Muscle layer of duodenum (tissue), 2 donors: ENCODE results near the gene ANKLE2.
"Not testable (repeated sequence)": the region's sequence is repeated elsewhere in the genome, so short reads cannot be mapped to it uniquely, and the experiment has no call there.

Source experiments
- H3K27ac ChIP-seq: one replicate; pipeline ENCODE4 v1.7.0; 2013; ENCODE audit warnings: mild to moderate bottlenecking, low read length
- H3K27me3 ChIP-seq: one replicate; pipeline ENCODE4 v1.7.0; 2013; ENCODE audit warnings: low read depth, mild to moderate bottlenecking, control low read depth, low read length
- H3K36me3 ChIP-seq, 2 donors: one replicate each; pipeline ENCODE4 v1.7.0; 2013; ENCODE audit warnings: low read length in 2 of 2, control low read depth in 1 of 2, mild to moderate bottlenecking in 1 of 2; ENCODE audit not compliant: insufficient read depth in 2 of 2, control insufficient read depth in 1 of 2
- H3K4me1 ChIP-seq, 2 donors: one replicate each; pipeline ENCODE4 v1.7.0; 2013; ENCODE audit warnings: low read length in 2 of 2, mild to moderate bottlenecking in 2 of 2, control low read depth in 1 of 2, moderate library complexity in 1 of 2; ENCODE audit not compliant: insufficient read depth in 2 of 2, control insufficient read depth in 1 of 2
- H3K4me3 ChIP-seq, 2 donors: one replicate each; pipeline ENCODE4 v1.7.0; 2013; ENCODE audit warnings: low read length in 2 of 2, low read depth in 1 of 2, mild to moderate bottlenecking in 1 of 2
- H3K9me3 ChIP-seq, 2 donors: one replicate each; pipeline ENCODE4 v1.7.0; 2013; ENCODE audit warnings: low read length in 2 of 2, control low read depth in 1 of 2, mild to moderate bottlenecking in 1 of 2; ENCODE audit not compliant: control insufficient read depth in 1 of 2
- donor health status: healthy.

Gene ANKLE2

DNA sequence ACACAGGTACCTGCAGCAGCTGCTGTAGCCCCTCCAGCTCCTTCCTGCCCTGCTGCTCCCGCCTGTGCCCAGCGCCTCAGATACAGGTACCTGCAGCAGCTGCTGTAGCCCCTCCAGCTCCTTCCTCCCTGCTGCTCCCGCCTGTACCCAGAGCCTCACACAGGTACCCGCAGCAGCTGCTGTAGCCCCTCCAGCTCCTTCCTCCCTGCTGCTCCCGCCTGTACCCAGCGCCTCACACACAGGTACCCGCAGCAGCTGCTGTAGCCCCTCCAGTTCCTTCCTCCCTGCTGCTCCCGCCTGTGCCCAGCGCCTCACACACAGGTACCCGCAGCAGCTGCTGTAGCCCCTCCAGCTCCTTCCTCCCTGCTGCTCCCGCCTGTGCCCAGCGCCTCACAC, 14.6 kb upstream of the ANKLE2 start:
- Histone ChIP-seq H3K4me1 (peaks cover 0 to 21% of the 10 kb centered on the region in 2 donors), H3K36me3 (peaks cover 41 to 66% of the 10 kb centered on the region in 2 donors)
- H3K9me3 ChIP-seq, H3K27ac ChIP-seq, H3K4me3 ChIP-seq, H3K27me3 ChIP-seq: not testable (repeated sequence)

DNA sequence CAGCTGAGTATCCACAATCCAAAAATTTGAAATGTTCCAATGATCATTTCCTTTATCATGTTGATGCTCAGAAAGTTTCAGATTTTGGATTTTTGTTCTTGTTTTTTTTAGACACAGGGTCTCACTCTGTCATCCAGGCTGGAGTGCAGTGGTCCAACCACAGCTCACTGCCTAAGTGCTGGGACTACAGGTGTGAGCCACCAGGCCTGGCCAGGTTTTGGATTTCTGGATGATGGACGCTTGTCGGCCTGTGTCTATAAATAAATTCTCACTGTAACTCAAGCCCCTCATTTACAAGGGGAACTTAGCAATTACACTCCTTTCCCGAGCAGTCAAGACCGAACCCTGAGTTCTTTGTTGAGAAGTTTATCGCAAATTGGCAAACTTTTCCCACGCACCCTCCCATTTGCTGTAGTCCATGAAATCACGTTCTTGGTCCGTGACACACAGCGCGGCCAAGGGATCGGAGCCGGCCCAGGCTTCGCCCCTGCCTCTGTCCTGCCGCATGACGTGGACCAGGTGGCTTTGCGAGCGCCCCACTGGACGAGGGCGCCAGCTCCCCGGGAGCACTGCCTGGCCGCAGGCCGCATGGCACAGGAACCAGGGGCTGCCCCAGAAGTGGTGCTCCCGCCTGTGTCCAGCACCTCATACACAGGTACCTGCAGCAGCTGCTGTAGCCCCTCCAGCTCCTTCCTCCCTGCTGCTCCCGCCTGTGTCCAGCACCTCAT, 14.0 kb upstream of the ANKLE2 start:
- H3K9me3 ChIP-seq: no peaks in the 10 kb centered on the region
- H3K4me3 ChIP-seq: no peak overlapping the region
- no peaks in the 10 kb centered on the region for H3K27me3 ChIP-seq
- H3K27ac ChIP-seq: no peak overlapping the region
- peaks cover 39 to 61% of the 10 kb centered on the region in 2 donors for H3K36me3 ChIP-seq
- peaks cover 0 to 21% of the 10 kb centered on the region in 2 donors for H3K4me1 ChIP-seq

DNA sequence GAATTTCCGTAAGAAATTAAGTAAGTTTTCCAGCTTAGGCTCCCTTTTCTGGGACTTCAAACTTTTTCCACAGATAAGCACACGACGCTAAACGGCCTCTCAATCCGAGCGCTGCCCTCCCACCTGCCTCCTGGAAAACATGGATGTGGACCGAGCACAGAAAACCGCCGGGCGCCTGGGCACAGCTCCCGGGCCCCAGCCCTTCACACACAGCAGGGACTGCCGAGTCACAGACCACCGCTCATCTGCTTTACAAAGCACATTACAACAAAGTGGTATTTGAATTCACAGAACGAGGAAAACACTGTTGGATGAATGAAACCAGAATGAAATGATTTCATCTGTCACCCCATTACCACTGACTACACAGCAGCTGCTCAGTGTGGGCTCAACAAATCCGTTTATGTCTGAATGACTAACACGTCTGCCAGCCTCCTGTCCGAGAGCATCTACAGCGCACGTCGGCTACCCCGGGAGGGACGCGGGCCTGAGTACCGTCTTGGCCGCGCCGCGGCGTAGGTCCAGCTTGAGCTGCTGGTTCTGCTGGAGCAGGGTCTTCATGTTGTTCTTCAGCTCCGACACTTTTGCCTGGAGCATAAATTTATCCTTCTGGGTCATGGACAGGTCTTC, 13.1 kb upstream of the ANKLE2 start:
- Histone ChIP-seq H3K4me3 (no peak overlapping the region), H3K4me1 (peaks cover 0 to 21% of the 10 kb centered on the region in 2 donors), H3K27me3 (no peaks in the 10 kb centered on the region), H3K9me3 (no peaks in the 10 kb centered on the region), H3K27ac (no peak overlapping the region), H3K36me3 (peaks cover 31 to 58% of the 10 kb centered on the region in 2 donors)

DNA sequence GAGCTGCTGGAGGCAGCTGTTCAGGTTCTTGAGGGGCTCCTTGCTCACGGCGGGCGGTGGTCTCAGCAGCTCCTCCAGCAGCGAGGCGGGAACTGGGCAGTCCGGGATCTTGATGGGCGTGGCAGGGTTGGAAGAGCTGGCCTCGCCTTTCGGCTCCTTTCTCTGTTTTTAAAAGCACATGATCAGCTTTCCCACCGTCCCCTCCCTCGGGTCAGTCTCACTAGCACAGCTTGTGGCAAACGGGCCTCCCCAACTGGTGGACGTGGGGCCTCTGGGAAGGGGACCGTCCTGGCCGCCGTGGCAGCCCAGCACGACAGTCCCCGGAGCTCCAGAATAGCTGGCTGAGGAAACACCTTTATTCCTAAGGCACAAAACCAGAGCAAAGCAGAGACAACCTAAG, 12.5 kb upstream of the ANKLE2 start:
- H3K27me3 ChIP-seq: no peaks in the 10 kb centered on the region
- no peak overlapping the region for H3K27ac ChIP-seq
- no peaks in the 10 kb centered on the region for H3K9me3 ChIP-seq
- H3K36me3 ChIP-seq: peaks cover 26 to 54% of the 10 kb centered on the region in 2 donors
- no peak overlapping the region for H3K4me3 ChIP-seq
- peaks cover 0 to 21% of the 10 kb centered on the region in 2 donors for H3K4me1 ChIP-seq

DNA sequence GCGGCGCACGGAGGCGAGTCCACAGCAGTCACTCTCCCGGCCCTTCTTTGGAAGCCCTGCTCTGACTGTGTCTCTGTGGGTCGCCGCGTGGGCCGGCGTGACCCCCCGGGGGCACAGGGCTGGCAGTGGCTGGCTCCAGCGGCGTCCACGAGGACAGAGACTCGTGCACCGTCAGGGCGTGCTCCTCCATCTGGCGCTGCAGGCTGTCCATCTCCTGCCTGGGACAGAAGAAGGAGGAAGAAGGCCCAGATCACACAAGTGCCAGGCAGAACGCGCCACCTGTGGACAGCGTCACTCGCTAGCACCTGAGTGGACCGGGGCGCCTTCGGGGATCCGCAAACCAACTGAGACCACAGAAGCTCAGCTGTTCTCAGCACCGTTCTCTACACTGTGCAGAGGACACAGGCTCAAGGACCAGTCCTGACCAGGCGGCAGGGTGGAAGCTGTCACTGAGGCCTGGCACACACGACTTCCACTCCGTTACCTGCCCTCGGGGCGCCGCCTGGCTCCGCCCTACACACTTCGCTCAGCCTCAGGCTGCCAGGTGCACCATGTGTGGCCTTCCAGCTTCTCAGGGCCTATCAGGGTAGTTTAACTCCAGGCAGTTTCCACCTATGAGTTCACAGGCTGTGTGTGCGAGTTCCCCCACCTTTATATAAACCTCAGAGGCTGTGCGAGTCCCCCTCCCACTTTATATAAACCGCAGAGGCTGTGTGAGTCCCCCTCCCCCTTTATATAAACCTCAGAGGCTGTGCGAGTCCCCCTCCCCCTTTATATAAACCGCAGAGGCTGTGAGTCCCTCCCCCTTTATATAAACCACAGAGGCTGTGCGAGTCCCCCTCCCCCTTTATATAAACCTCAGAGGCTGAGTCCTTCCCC, 11.7 kb upstream of the ANKLE2 start:
- Histone ChIP-seq H3K27me3 (no peaks in the 10 kb centered on the region), H3K9me3 (no peaks in the 10 kb centered on the region), H3K36me3 (peaks cover 26 to 54% of the 10 kb centered on the region in 2 donors), H3K4me1 (peaks cover 0 to 21% of the 10 kb centered on the region in 2 donors), H3K27ac (no peak overlapping the region), H3K4me3 (no peak overlapping the region)

DNA sequence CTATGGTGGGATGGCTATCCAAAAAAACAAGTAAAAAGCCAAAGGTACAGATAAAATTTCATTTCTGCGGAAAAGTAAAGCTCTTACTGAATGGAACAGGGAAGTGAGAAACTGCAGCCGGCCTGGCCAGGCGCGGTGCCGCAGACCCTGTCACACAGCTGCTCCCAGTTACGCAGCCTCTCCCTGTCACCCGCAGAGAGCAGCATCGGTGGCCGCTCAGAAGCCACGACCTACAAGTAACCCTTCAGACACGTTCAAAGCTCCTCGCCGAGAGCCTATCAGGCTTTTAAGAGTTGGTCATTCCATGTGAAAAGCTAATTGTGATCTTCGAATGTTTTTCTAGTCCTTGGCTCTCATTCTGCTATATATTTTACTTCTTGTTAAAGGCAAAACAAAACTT, 11.0 kb upstream of the ANKLE2 start:
- no peaks in the 10 kb centered on the region for H3K27me3 ChIP-seq
- H3K9me3 ChIP-seq: no peaks in the 10 kb centered on the region
- H3K27ac ChIP-seq: no peak overlapping the region
- no peak overlapping the region for H3K4me3 ChIP-seq
- peaks cover 24 to 52% of the 10 kb centered on the region in 2 donors for H3K36me3 ChIP-seq
- peaks cover 0 to 20% of the 10 kb centered on the region in 2 donors for H3K4me1 ChIP-seq

DNA sequence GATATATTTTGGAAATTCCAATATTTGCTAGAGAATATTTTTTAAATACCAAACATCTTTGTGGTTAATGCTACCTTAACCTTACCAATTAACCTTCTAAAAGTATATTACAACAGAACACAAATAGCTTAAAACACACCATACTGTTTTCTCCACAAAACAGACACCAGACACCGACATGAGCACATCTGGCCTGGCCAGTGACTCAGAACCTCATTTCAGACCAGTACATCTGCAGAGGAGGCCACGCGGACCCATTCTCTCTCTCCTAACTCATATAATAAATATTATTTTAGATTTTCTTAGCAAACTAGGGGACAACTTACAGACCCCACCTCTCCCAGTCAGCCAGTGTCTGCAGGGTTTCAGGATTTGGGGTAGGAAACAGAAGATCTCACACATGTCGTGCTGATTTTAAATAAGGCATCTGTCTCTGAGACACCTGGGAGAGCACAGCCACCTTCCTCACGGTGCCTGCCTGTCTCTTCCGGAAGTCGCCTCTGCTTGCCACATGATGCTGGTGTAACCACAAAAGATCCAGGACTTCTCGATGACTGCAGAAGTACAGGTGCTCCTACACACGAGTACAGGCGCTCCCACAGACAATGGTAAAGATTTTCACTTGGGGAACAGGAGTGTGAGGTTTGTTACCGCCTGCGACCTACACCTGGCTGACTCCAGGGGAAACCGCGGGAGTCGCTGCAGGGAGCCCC, 9.7 kb upstream of the ANKLE2 start:
- H3K4me3 ChIP-seq: no peak overlapping the region
- H3K27ac ChIP-seq: no peak overlapping the region
- H3K27me3 ChIP-seq: no peaks in the 10 kb centered on the region
- H3K9me3 ChIP-seq: no peaks in the 10 kb centered on the region
- H3K36me3 ChIP-seq: peaks cover 15 to 39% of the 10 kb centered on the region in 2 donors
- H3K4me1 ChIP-seq: peaks cover 0 to 7% of the 10 kb centered on the region in 2 donors

DNA sequence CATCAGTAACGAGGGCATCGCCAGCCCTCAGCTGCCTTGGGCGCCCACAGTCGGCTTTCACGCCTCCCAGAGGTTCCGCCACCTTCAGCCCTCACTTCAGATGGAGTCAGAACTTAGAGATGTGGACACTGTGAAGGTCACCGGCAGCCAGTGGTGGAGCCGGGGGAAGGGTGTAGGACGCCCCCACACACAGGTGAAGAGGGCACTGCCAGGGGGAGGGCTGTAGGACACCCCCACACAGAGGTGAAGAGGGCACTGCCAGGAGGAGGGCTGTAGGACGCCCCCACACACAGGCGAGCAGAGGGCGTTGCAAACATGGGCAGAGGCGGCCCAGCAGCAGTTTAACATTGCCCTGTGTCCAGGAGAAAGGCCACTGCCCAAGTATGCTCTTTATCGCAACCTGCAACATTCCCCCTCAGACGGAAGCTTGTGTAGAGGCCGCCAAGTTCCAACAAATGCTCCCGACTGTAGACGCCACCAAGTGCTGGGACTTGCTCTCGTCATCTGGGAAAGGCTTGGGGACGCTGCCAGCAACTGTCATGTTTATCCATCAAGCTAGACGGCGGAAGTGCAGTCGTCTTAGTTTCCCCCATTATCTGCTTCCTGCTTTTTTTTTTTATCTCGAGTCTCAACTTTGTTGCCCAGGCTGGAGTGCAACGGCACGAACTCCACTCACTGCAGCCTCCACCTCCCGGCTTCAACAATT, 4.9 kb upstream of the ANKLE2 start:
- Histone ChIP-seq H3K36me3 (peaks cover 0 to 6% of the 10 kb centered on the region in 2 donors), H3K27ac (no peak overlapping the region), H3K4me1 (peaks cover 0 to 5% of the 10 kb centered on the region in 2 donors), H3K9me3 (no peaks in the 10 kb centered on the region), H3K27me3 (no peaks in the 10 kb centered on the region), H3K4me3 (no peak overlapping the region)

DNA sequence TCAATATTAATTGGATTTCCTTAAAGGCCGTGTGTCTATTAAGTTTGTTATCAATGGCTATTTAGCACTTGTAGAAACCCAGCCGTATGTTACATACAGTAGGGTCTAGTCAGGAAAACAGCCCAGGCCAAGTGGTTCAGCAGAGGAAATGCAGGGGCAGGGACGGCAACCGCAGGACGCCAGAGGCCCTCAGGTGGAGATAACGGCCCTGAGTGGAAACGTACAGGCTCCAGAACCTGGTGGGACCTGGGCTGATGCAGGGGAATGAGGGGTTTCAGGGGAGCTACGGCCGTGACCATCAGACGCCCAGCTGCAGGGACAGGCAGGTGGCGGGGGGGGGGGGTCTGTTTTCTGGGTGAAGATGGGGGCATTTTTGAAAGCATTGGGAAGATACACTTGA, 3.7 kb upstream of the ANKLE2 start:
- H3K4me1 ChIP-seq: peaks cover under 1 to 11% of the 10 kb centered on the region in 2 donors
- no peaks in the 10 kb centered on the region for H3K9me3 ChIP-seq
- H3K27me3 ChIP-seq: no peaks in the 10 kb centered on the region
- no peak overlapping the region for H3K4me3 ChIP-seq
- H3K36me3 ChIP-seq: peaks cover 0 to 16% of the 10 kb centered on the region in 2 donors
- H3K27ac ChIP-seq: no peak overlapping the region

DNA sequence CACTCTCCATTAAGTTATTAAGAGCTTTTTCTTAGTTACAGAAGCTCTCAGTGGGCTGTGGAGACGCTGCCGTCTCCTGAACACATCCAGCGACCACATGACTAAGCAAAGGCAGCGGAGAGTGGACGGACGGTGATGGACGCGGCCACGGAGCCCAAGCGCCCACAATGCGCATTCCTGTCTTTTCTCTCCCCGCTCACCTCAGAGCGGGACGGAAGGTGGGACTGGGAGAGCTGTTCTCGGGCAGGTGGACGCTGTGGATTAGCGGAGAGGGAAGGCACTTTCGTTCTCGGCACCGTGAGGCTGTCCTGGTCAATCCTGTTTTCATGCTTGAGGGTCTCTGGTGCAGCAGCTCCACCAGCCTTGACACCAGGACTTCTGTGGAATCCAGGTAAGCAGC, 2.6 kb upstream of the ANKLE2 start:
- H3K4me1 ChIP-seq: peaks cover 5 to 19% of the 10 kb centered on the region in 2 donors
- no peaks in the 10 kb centered on the region for H3K27me3 ChIP-seq
- no peak overlapping the region for H3K4me3 ChIP-seq
- no peaks in the 10 kb centered on the region for H3K9me3 ChIP-seq
- H3K36me3 ChIP-seq: peaks cover 0 to 15% of the 10 kb centered on the region in 2 donors
- H3K27ac ChIP-seq: no peak overlapping the region
